GM10266 (cell line): Measurements from ENCODE around the gene PHGDH.
"Not testable (repeated sequence)": the region's sequence is repeated elsewhere in the genome, so short reads cannot be mapped to it uniquely, and the experiment has no call there.

Source experiments
- DNase-seq: peaks from one replicate; pipeline ENCODE4 v3.0.0; 2012; ENCODE audit errors: extremely low spot score
- CTCF ChIP-seq: IDR thresholded peaks from 2 replicates; pipeline ENCODE4 v1.5.1; 2012; ENCODE audit warnings: mild to moderate bottlenecking, low read depth; ENCODE audit not compliant: control insufficient read depth, insufficient read depth; ENCODE audit errors: missing control alignments

PHGDH gene

GRCh38 chr1:119782631-119783325 lies 71.0 kb downstream of the PHGDH start:
- TF ChIP-seq CTCF, result no peak

GRCh38 chr1:119783354-119784185 lies 71.8 kb downstream of the PHGDH start:
- no peak for TF ChIP-seq CTCF
- no peak for DNase-seq

More at GRCh38 chr1:119782631-119783325, 71.0 kb downstream of the PHGDH start:
- DNase-seq, result no peak

DNA sequence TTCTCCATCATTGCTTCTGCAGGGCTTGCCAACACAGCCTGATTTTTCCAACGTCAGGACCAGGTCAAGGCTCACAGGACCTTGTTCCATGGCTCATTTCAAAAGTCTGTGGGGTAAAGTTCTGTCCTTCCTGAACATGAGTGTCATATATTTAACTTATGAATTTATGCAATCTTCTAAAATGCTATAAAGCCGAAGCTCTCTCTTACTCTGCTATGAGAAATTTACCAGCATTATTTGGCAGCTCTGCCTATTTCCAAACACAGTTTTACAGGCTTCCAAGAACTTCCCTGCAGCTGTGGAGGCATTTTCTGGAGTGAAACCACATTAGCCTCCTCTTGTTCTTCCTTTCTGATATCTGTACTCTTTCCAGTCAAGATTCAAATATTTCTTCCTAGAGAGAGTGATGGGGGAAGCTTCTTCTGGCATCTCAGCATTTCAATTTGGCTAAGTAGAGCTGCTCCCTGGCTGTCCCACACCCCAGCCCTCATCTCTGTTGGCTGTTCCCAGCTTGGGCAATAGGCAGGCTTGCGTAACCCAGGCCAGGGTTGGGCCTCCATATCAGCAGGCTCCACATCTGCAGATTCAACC lies 72.6 kb downstream of the PHGDH start:
- no peak for DNase-seq
- TF ChIP-seq CTCF, result no peak

DNA sequence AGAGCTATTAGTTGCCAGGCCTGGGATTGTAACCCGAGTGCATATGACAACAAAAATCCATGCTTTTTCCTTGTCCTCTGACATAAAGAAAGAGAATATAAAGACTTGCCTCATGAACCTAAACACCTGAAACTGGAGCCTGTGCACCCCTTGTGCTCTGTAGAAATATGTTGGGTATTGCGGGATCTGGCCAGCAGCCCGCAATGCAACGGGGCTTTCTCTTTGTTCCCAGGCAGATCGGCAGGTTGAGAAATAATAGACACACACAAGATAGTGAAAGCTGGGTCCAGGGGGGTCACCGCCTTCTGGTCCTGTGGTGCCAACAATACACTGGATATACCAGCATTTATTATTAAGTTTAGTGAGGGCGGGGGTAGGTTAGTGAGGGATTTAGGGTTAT lies 74.3 kb downstream of the PHGDH start:
- DNase-seq, result not testable (repeated sequence)

- not testable (repeated sequence) for DNase-seq
These were observed 74.8 kb downstream of the PHGDH start for GRCh38 chr1:119786473-119787050.

DNA sequence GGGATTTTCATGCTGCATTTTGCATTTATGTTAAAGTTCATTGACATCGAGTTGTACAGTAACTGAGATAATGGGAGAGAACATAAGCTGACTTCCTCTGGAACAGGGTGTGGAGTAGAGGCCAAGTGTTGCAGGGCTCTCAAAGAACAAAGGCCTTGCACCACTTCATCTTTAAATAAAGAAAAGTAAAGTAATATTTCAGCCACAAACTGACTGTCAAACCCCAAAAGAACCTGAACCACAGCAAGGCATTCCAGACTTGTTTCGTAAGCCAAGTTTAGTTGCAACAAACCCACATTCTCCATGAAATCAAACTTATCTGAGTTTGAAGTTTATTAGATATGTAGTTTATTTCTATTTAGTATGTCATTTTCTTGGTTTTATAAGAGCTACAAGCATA lies 76.0 kb downstream of the PHGDH start:
- DNase-seq, result no peak
- TF ChIP-seq CTCF, result no peak

GRCh38 chr1:119790451-119791198 lies 78.9 kb downstream of the PHGDH start:
- no peak for TF ChIP-seq CTCF
- DNase-seq, result no peak

- TF ChIP-seq CTCF, result no peak
- no peak for DNase-seq
These were observed 79.6 kb downstream of the PHGDH start for GRCh38 chr1:119791377-119791776.
